GM21526 (cell line): ENCODE data around the gene NEK10.

Experiments
- ATAC-seq: cut with Tn5 transposase; IDR thresholded peaks from one replicate; pipeline ENCODE4 v1.9.1; 2021; ENCODE audit warnings: moderate library complexity; ENCODE audit not compliant: unreplicated experiment, low FRiP score

The NEK10 gene

DNA sequence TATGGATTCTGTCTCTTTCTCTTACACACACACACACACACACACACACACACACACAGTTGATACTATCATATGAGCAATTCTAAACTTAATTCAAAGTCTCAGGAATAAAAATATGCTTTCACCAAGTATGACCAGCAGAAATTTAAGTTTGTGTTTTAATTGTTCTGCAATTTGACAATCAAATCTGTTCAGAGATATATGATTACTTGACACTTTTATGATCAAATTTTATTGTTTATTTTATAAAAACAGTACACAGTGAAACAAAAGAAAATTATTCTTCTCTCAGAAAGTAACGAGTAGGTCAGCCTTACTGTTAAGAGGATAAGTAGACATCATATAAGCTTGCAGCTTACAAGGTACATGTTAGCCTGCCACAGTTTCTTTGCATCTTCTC is 114.3 kb downstream of the NEK10 start:
- ATAC-seq = no peak

DNA sequence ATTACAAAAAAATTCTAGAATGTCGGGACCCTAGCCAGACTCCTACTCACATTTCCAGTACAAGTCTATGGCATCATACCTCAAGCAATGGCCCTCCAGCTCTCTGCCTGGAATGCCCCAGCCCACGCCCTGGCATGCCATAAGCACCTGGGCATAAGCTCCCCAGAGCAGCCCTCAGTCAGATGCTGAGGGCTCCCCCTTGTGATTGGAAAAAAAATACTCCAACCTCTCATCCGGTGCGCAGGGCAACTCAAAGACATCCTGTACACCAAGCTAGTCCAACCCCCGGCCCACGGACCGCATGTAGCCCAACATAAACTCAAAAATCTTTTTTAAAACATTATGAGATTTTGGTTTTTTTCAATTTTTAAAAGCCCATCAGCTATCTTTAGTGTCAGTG is 115.4 kb downstream of the NEK10 start:
- ATAC-seq = peak; percentile 96

DNA sequence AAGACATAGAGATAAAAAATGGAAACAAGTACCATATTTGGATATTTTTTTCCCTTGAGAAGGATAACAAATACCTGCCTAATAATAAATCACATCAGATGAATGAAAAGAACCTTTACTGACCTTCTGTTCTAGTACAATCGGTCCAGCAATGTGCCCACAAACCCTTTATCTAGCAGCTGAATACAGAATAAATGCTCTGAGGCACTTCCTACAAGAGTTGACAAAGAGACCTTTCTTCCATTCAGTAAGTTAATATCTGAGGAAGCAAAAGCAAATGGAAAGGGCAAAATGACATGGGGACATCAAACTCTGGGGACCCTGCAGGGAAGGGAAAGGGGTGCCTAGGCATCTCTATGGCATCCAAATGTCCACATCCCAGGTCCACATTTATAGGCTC is 115.8 kb downstream of the NEK10 start:
- ATAC-seq = peak; percentile 25

DNA sequence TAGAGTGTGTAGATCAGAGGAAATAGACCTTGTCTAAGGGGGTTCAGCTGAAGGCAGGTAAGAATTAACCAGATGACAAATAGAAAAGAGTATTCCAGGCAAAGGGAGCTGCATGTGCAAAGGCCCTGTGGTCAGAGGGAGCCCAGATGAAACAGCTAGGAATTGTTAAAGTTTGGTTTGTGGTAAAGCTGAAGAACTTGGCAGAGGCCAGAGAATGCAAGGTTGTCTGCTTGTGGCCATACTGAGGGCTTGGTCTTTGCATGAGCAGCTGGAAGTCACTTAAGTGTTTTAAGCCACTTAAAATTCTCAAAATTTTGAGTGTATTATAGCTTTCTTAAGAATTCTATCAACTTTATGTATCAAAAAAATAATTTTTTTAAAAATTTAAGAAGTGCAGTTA is 116.5 kb downstream of the NEK10 start:
- ATAC-seq = no peak

DNA sequence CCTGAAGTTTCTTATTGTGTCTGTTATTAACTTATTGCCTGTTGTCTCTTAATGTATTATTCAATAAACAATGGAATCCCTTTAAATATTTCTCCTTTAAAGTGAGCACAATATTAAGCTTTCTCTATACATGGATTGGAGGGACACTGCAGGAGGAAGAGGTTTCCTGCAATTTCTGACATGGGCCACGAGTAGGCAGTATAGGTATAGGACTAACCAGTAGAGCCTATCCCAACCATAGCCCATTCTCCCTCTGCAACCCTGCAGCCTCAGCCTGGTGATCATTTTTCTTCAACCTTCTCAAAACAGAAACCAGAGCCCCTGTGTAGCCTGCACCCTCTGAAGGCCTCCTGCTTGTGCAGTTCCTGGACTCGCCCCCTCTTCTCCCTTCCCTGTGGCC is 124.8 kb downstream of the NEK10 start:
- no peak for ATAC-seq

DNA sequence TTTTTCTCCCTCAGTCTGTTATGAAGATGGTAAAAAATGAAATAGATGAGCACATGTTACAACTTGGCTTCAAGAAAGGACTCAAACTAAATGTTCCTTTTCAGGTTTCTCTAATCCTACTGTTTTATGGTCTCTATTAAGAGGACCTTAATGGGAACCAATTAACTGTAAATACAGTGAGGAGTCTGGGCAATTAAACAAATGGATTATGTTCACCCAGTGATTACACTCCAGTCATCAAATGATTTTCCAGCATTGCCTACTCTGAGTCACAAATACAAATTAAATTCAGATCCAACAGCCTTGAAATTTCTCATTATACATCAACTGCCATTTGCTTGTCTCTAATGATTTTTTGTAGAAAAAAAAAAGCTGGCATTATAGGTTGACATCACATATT is 129.2 kb downstream of the NEK10 start:
- no peak for ATAC-seq

DNA sequence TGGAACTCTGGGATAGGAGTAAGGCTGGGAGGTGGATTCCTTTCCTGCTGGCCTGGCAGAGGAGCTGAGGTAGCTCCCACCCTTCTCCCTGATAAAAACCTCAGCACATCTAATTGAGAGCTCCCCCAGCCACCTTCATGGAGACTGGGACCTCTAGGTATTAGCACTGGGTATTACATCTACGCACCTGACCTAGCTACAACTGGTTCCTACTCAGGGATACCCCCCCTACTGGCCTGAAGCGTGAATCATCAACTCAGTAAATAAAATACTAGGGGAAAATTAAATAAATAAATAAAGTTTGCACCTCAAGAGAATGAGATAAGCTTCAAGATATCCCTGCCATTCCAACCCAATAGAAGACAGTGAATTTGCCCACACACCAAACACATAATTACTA is 140.4 kb downstream of the NEK10 start:
- peak; percentile 79 for ATAC-seq

DNA sequence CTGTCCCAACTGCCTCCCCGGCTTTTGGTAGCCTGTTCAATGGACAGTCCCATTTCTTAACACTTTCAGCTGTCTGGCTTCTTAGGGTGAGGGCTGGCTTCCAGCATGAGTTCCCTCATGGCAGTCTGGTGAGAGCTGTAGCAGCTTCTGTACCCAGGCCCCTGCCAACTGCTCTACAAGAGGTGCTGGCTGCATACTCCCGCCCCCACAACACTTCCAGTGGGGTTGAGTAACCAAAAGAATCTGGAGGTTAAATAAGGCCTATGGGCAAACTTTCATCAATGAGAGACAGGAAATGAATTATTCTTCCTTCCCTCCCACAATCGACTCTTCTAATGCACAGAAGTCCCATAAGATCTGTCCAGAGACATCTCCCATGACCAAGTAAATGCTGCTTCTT is 145.0 kb downstream of the NEK10 start:
- no peak for ATAC-seq

- no peak for ATAC-seq
Observed at GRCh38 chr3:27221264-27221932, 147.8 kb downstream of the NEK10 start.

DNA sequence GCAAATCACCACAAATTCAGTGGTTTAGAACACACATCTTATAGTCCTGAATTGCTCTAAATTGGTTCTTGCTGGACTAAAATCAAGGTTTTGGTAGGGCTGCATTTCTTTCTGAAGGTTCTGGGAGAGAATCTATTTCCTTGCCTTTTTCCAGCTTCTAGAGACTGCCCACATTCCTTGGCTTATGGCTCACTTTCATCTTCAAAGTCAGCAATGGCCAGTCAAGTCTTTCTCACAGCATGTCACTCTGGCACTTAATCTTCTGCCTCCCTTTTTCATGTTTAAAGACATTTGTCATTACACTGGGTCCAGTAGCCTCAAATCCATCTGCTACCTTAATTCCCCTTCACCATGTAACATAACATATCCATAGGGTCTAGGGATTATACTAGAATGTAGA is 149.0 kb downstream of the NEK10 start:
- no peak for ATAC-seq

- no peak for ATAC-seq
Observed at GRCh38 chr3:27219127-27219845, 149.9 kb downstream of the NEK10 start.

- ATAC-seq = no peak
Observed at GRCh38 chr3:27216955-27217552, 152.1 kb downstream of the NEK10 start.

DNA sequence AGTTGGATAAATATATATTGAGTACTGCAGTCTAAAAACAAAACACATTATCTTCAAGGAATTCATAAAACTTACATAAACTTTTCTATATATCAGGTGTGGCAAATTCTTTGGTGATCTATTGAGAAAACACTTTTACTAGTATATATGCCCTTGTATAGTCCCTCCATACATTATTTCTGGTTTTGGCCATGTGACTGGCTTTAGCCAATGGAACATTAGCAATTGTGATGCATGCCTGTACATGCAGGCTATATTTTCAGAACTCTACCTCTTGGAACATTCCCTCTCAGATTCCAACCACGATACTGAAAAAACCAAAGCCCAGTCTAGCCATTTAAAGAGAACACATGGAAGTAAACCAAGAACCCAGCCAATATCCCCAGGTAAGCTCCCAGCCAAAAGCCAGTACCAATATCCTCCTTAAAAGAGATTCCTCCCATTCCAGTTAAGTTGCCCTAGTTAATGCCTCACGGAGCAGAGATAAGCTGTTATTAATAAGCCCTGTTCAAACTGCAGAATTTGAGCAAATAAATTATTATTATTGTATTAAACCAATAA is 152.8 kb downstream of the NEK10 start:
- ATAC-seq = no peak

GRCh38 chr3:27213450-27213849 is 155.7 kb downstream of the NEK10 start:
- no peak for ATAC-seq

DNA sequence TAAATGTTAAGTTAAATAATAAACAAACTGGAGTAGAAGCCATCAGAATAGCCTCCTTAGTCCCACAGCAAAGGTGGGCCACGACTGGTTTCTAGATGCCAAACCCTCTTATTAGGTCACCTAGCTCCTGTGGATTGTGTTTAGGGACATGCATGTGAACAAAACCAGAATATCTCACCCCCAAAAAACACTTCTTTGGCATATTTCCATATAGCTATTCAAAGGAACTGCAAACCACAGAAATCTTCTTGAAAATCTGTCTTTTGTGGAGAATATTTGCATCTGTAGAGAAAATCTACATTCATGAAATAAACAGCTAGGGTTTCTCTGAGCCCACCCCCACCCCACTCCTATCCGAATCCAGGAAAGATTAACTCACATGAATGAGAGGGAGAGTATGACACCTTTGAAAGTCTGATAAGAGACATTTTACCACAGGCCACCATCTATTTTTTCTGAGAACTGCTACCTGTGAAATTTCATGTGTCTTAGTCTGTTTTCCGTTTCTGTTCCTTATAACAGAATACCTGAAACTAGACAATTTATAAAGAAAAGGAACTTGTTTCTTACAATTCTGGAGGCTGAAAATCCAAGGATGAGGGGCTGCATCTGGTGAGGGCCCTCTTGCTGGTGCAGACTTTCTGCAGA is 159.4 kb downstream of the NEK10 start:
- peak; percentile 68 for ATAC-seq

- no peak for ATAC-seq
Observed at GRCh38 chr3:27208961-27209616, 160.1 kb downstream of the NEK10 start.

GRCh38 chr3:27202959-27203358 is 166.2 kb downstream of the NEK10 start:
- no peak for ATAC-seq

DNA sequence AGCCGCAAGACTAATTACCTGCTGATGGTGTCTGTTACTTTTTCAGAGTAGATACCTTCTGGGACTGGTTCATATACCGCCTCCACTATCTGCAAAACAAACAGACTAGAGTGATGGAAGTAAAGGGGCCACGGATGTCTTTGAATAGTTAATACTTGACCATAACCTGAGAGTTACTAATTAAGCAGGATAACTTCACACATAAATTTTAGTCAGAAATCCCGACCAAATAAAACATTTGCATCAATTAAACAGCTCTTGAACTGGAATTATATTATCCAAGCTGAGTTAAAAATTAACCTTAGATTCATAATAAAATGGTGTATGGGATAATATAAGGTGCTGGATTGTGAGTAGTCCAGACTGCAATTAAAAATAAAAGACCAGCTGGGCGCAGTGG is 167.7 kb downstream of the NEK10 start:
- no peak for ATAC-seq

DNA sequence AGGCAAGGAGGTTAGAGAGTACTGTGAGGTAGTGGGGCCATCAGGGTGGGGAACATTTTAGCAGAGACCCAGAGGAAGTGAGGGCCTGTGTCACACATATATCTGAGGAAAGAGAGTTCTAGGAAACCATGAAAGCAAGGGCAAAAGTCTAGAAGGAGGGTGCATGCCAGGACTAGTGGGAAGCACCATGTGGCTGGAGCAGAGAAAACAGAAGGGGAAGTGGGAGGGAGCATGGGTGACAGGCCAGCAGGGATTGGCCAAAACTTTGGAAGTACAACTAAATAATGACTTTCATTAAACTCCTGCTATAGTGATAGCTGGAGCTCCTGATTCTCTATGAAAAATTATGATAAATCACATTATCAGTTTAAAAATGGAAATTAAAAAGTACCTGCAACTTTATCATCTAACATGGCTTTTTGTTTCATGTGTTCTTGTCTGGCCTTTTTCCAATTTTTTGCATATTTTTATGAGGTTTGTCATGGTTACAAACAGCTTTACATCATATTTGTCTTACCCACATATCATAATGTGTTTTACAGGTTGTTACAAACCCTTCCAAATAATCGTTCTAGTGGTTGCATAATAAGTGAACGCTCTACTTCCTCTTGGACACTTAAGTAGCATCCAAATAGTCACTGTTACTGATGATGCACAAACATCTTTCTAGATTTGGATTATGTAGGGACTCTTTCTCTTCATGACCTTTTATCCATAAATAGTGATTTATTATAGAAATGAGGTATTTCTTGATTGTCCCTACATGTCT is 168.3 kb downstream of the NEK10 start:
- no peak for ATAC-seq
